Measurements from ENCODE around the gene B4GALT7.

- TF ChIP-seq CTCF (IDR thresholded peaks at IDR 0.05) (no peak), POLR2A (IDR thresholded peaks at IDR 0.05) (no peak), EP300 (IDR thresholded peaks at IDR 0.05) (no peak)
Observed at GRCh38 chr5:177604116-177604521, 4.2 kb downstream of the B4GALT7 start.

Data from tibial nerve (tissue), 4 donors.